GM12878 (cell line): ENCODE results near the gene NUDT9. TPM values are rescaled to one million over a fixed set of nuclear protein-coding genes. Genes with fewer than 3 reads are reported as not detected.
A peak's percentile ranks its signal among the peaks of the same experiment; 100 is the strongest.
"Not testable (repeated sequence)": the region's sequence is repeated elsewhere in the genome, so short reads cannot be mapped to it uniquely, and the experiment has no call there.

ENCODE experiments used
- ATAC-seq: fragments of 200-7000 bp; cut with Tn5 transposase; 3 replicates; pipeline ENCODE4 v1.9.1; 2020; ENCODE audit warnings: mild to moderate bottlenecking, moderate library complexity
- BruUV-seq: library from RNA; stranded (reverse); fragments of 400-500 nt; replicated peaks from 2 replicates; lab custom pipeline; 2021; lab: Mats Ljungman, UMichigan
- CTCF ChIA-PET: fragments of 300-600 bp; sonication (Branson Sonifier 250); formaldehyde crosslinking; extraction: SDS; loops from one replicate; lab custom pipeline; 2021; ENCODE audit warnings: inconsistent platforms; lab: Yijun Ruan, JAX
- POLR2A ChIA-PET: fragments of 350-600 bp; formaldehyde crosslinking; extraction: SDS; loops from one replicate; lab custom pipeline; 2021; ENCODE audit warnings: inconsistent platforms; lab: Charles Lee
- RAD21 ChIA-PET: fragments of 300-600 bp; sonication (Branson Sonifier 250); formaldehyde crosslinking; loops from one replicate; lab custom pipeline; 2023; ENCODE audit warnings: antibody characterized with exemption; ENCODE audit not compliant: unreplicated experiment; lab: Charles Lee
- SMC1A ChIA-PET: fragments of 300-600 bp; sonication (Branson Sonifier 250); formaldehyde crosslinking; loops from one replicate; lab custom pipeline; 2023; ENCODE audit not compliant: unreplicated experiment, uncharacterized antibody; lab: Charles Lee
- DNase-seq: peaks from one replicate; pipeline ENCODE4 v3.0.0-alpha.2; 2011; ENCODE audit warnings: low read depth, low spot score
- FAIRE-seq: peaks from 3 replicates; lab custom pipeline; 2011; peaks lifted over from hg19 to GRCh38; lab: Jason Lieb, UNC
- H2AFZ ChIP-seq: 2 replicates; pipeline ENCODE4 v1.6.0; 2011; ENCODE audit warnings: low read depth, low read length, control low read depth; ENCODE audit not compliant: control insufficient read depth
- H3K27ac ChIP-seq: 2 replicates; pipeline ENCODE4 v1.5.1; 2011; ENCODE audit warnings: control low read depth; ENCODE audit not compliant: control insufficient read depth, insufficient read depth
- H3K27me3 ChIP-seq, 2 experiments: replicated peaks in 1 of 2; 2 replicates each; pipeline versions ENCODE4 v1.6.0 to v1.6.1; 2011; ENCODE audit warnings: low read length in 1 of 2; ENCODE audit not compliant: control insufficient read depth in 2 of 2, insufficient read depth in 2 of 2
- H3K36me3 ChIP-seq, 2 experiments: 2 replicates each; pipeline ENCODE4 v1.5.1; 2011; ENCODE audit warnings: low read length in 1 of 2; ENCODE audit not compliant: control insufficient read depth in 2 of 2, insufficient read depth in 2 of 2
- H3K4me1 ChIP-seq: 2 replicates; pipeline ENCODE4 v1.6.1; 2011; ENCODE audit warnings: mild to moderate bottlenecking, low read length, moderate library complexity, mixed read lengths; ENCODE audit not compliant: control insufficient read depth, insufficient read depth
- H3K4me2 ChIP-seq: 2 replicates; pipeline ENCODE4 v1.6.0; 2011; ENCODE audit warnings: control low read depth; ENCODE audit not compliant: control insufficient read depth, insufficient read depth
- H3K4me3 ChIP-seq: fragments of 200-600 bp; sonication (generic); 2 replicates; pipeline ENCODE4 v1.5.1; 2016
- H3K79me2 ChIP-seq: 2 replicates; pipeline ENCODE4 v1.6.0; 2011; ENCODE audit warnings: low read length; ENCODE audit not compliant: control insufficient read depth, insufficient read depth
- H3K9ac ChIP-seq: 2 replicates; pipeline ENCODE4 v1.8.0; 2011; ENCODE audit warnings: low read length, control low read depth, mixed read lengths; ENCODE audit not compliant: control insufficient read depth, insufficient read depth
- H3K9me3 ChIP-seq: replicated peaks from 3 replicates; pipeline ENCODE4 v1.5.1; 2011; ENCODE audit warnings: mild to moderate bottlenecking, low read length; ENCODE audit not compliant: control insufficient read depth, insufficient read depth
- H4K20me1 ChIP-seq: 2 replicates; pipeline ENCODE4 v1.6.0; 2011; ENCODE audit not compliant: control insufficient read depth, insufficient read depth
- CBX5 ChIP-seq: sonication (generic); IDR thresholded peaks from 2 replicates; pipeline ENCODE4 v1.6.1; 2016; ENCODE audit warnings: low read depth, moderate library complexity, mild to moderate bottlenecking, inconsistent platforms
- CHD1 ChIP-seq: IDR thresholded peaks from 2 replicates; pipeline ENCODE4 v1.6.1; 2012; ENCODE audit warnings: low read depth, low read length, improper control_type of control experiment
- MTA2 ChIP-seq: fragments of 450-650 bp; IDR thresholded peaks from 2 replicates; pipeline ENCODE4 v1.6.1; 2016; ENCODE audit warnings: low read depth, mild to moderate bottlenecking, moderate library complexity
- NFYB ChIP-seq: IDR thresholded peaks from 2 replicates; pipeline ENCODE4 v1.6.1; 2011; ENCODE audit warnings: low read depth, mild to moderate bottlenecking, low read length, improper control_type of control experiment, moderate library complexity; ENCODE audit not compliant: insufficient read depth
- PAX8 ChIP-seq: fragments of 450-650 bp; IDR thresholded peaks from 2 replicates; pipeline ENCODE4 v1.6.1; 2017; ENCODE audit warnings: mild to moderate bottlenecking, moderate library complexity
- ZNF622 ChIP-seq: fragments of 450-650 bp; IDR thresholded peaks from 2 replicates; pipeline ENCODE4 v1.6.1; 2017; ENCODE audit warnings: mild to moderate bottlenecking, inconsistent platforms
- WGBS: methylation state at CpG from one replicate; pipeline ENCODE4 v1.1.6; 2016; ENCODE audit warnings: low lambda C conversion rate; ENCODE audit not compliant: insufficient replicate concordance, insufficient coverage; ENCODE audit errors: missing lambda C conversion rate; 5-methylcytosine and 5-hydroxymethylcytosine counted together
- in situ Hi-C: fragments of 300-500 bp; cut with MboI; formaldehyde crosslinking; loops from 9 replicates; pipeline ENCODE4 v1.14.3; 2018; ENCODE audit warnings: mixed read lengths
- intact Hi-C: fragments of 100-400 bp; cut with micrococcal nuclease; formaldehyde crosslinking; loops from one replicate; pipeline ENCODE4 v1.14.2; 2022; ENCODE audit not compliant: unreplicated experiment
- polyA plus RNA-seq, 11 experiments: library from polyadenylated mRNA; depleted of rRNA in 4 of 11; unstranded in 6 of 11; stranded (reverse) in 5 of 11; fragments of >200 nt; fragmentation: Nextera tagmentation in 4 of 11; fragmentation: Illumina TruSeq in 1 of 11; extraction: Ambion mirVana in 4 of 11; extraction: Trizol in 1 of 11; gene quantifications; 1 replicate in 1 of 11; 2 replicates in 10 of 11; pipeline versions ENCODE4 v1.2.1 to v1.2.3, GENCODE V29; 2011 to 2016; ENCODE audit warnings: inconsistent platforms in 2 of 11, missing spikeins in 2 of 11, low read depth in 1 of 11
- total RNA-seq, 4 experiments: library from RNA; depleted of rRNA in 3 of 4; stranded (reverse); fragments of >200 nt in 3 of 4; fragmentation: Illumina TruSeq in 1 of 4; extraction: Trizol in 1 of 4; gene quantifications; 2 replicates each; pipeline versions ENCODE4 v1.2.1 to v1.2.3, GENCODE V29; 2013 to 2021
- TF ChIP-seq, protein P1 (sequence below): fragments of 450-650 bp; IDR thresholded peaks from 2 replicates; pipeline ENCODE4 v1.6.1; 2016; ENCODE audit warnings: mild to moderate bottlenecking
- TF ChIP-seq, protein P2 (sequence below): fragments of 450-650 bp; formaldehyde crosslinking; IDR thresholded peaks from 2 replicates; pipeline ENCODE4 v1.4.0; 2022; ENCODE audit warnings: mild to moderate bottlenecking, moderate library complexity

NUDT9 gene
- total and polyA plus RNA-seq, 10 of the 15 experiments (the other 5 are each of a cell fraction or from before 2014, with no cell fraction given): 8.4 to 28.3 (median 14.6) TPM

DNA sequence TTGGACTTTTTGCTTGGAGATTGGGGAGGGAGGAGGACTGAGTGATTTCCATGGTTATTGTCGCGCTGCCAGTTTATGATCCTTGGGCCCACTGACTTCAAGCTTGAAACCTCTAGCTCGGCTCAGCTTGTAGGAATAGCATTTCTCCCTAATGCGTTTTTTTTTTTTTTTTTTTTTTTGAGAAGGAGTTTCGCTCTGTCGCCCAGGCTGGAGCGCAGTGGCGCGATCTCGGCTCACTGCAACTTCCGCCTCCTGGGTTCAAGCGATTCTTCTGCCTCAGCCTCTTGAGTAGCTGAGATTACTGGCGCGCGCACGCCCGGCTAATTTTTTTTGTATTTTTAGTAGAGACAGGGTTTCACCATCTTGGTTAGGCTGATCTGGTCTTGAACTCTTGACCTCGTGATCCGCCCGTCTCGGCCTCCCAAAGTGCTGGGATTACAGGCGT, 1.7 kb downstream of the NUDT9 start:
- ChIA-PET SMC1A (interaction anchor here (6.0 kb wide), 1 partner anchor 34 kb away, joined by 51 read pairs; the partner anchor contains the start of gene HSD17B11), POLR2A (interaction anchor here (0.7 to 1.0 kb wide), 4 partner anchors 33 to 1689 kb away, joined by 3 to 6 read pairs (median 4); partner anchors contain the start of gene HSD17B11), CTCF (interaction anchor here (0.8 to 5.9 kb wide), 4 partner anchors 33 to 70 kb away, joined by 3 to 38 read pairs (median 14); partner anchors contain the start of gene HSD17B11), RAD21 (interaction anchor here (1.1 kb wide), 1 partner anchor 36 kb away, joined by 3 read pairs; no protein-coding TSS in a partner anchor)
- H3K27me3 ChIP-seq, H3K27ac ChIP-seq, DNase-seq, H3K4me1 ChIP-seq, H3K9me3 ChIP-seq, intact Hi-C loops, H2AFZ ChIP-seq, BruUV-seq, H4K20me1 ChIP-seq, FAIRE-seq, in situ Hi-C loops, ATAC-seq, H3K36me3 ChIP-seq: not testable (repeated sequence)
- Histone ChIP-seq H3K4me3 (peak overlapping the region; percentile 96), H3K79me2 (peaks cover 29% of the 10 kb centered on the region), H3K4me2 (peak overlapping the region; percentile 71), H3K9ac (peak overlapping the region; percentile 93; the same call in 1 of the 2 replicates)
- 100% methylated on average over 19 of the region's 22 CpGs for WGBS
- TF ChIP-seq, protein P1, sequence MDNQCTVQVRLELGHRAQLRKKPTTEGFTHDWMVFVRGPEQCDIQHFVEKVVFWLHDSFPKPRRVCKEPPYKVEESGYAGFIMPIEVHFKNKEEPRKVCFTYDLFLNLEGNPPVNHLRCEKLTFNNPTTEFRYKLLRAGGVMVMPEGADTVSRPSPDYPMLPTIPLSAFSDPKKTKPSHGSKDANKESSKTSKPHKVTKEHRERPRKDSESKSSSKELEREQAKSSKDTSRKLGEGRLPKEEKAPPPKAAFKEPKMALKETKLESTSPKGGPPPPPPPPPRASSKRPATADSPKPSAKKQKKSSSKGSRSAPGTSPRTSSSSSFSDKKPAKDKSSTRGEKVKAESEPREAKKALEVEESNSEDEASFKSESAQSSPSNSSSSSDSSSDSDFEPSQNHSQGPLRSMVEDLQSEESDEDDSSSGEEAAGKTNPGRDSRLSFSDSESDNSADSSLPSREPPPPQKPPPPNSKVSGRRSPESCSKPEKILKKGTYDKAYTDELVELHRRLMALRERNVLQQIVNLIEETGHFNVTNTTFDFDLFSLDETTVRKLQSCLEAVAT: peak; percentile 76

DNA sequence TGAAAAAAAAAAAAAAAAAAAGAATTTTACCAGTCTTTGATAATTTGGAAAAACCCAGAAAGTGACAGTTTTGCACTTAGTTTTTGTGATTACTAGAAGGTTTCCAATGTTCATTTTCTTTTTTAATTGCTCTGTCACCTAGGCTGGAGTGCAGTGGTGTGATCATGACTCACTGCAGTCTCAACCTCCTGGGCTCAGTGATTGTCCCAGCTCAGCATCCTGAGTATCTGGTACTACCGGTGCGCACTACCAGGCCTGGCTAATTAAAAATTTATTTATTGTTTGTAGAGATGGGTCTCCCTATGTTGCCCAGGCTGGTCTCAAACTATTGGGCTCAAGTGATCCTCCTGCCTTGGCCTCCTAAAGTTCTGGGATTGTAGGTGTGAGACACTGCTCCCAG, 3.3 kb downstream of the NUDT9 start:
- Histone ChIP-seq H3K4me1 (no peaks in the 10 kb centered on the region), H3K4me2 (no peak overlapping the region), H3K27ac (no peak overlapping the region), H3K27me3 (no peaks in the 10 kb centered on the region), H3K9me3 (no peaks in the 10 kb centered on the region), H2AFZ (no peak overlapping the region), H3K79me2 (peaks cover 29% of the 10 kb centered on the region), H3K36me3 (no peaks in the 10 kb centered on the region), H3K9ac (no peak overlapping the region), H4K20me1 (no peaks in the 10 kb centered on the region), H3K4me3 (no peak overlapping the region)
- POLR2A ChIA-PET: interaction anchor here (0.7 to 1.1 kb wide), 4 partner anchors 10 to 1109 kb away, joined by 4 to 8 read pairs (median 6); partner anchors contain the start of gene HSD17B11
- no peak for FAIRE-seq
- CTCF ChIA-PET: interaction anchor here (0.6 to 1.2 kb wide), 3 partner anchors 40 to 273 kb away, joined by 3 to 4 read pairs (median 4); no protein-coding TSS in a partner anchor
- no TSS peak for BruUV-seq
- RAD21 ChIA-PET: interaction anchor here (0.5 to 1.0 kb wide), 3 partner anchors 35 to 1012 kb away, joined by 4 to 5 read pairs (median 5); partner anchors contain the start of gene HSD17B11
- SMC1A ChIA-PET: interaction anchor here (6.0 kb wide), 1 partner anchor 35 kb away, joined by 51 read pairs; the partner anchor contains the start of gene HSD17B11
- no peak for ATAC-seq
- 94% methylated on average over 2 of the region's 2 CpGs for WGBS
- DNase-seq: no peak
- intact Hi-C loops (loop anchor here (2.0 kb wide), 1 partner anchor 51 kb away; no protein-coding TSS in a partner anchor), in situ Hi-C loops (no loop called here)
- no peak for TF ChIP-seq CHD1
- TF ChIP-seq, protein P2, sequence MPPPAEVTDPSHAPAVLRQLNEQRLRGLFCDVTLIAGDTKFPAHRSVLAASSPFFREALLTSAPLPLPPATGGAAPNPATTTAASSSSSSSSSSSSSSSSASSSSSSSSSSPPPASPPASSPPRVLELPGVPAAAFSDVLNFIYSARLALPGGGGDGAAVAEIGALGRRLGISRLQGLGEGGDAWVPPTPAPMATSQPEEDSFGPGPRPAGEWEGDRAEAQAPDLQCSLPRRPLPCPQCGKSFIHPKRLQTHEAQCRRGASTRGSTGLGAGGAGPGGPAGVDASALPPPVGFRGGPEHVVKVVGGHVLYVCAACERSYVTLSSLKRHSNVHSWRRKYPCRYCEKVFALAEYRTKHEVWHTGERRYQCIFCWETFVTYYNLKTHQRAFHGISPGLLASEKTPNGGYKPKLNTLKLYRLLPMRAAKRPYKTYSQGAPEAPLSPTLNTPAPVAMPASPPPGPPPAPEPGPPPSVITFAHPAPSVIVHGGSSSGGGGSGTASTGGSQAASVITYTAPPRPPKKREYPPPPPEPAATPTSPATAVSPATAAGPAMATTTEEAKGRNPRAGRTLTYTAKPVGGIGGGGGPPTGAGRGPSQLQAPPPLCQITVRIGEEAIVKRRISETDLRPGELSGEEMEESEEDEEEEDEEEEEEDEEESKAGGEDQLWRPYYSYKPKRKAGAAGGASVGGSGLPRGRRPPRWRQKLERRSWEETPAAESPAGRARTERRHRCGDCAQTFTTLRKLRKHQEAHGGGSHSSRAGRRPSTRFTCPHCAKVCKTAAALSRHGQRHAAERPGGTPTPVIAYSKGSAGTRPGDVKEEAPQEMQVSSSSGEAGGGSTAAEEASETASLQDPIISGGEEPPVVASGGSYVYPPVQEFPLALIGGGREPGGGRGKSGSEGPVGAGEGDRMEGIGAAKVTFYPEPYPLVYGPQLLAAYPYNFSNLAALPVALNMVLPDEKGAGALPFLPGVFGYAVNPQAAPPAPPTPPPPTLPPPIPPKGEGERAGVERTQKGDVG: no peak
- TF ChIP-seq CBX5: no peak
- TF ChIP-seq NFYB: no peak
- no peak for TF ChIP-seq ZNF622
- TF ChIP-seq PAX8: no peak
- no peak for TF ChIP-seq MTA2
